HG03571 (cell line): Measurements from ENCODE around the gene CYP1B1.
"Not testable (repeated sequence)": the region's sequence is repeated elsewhere in the genome, so short reads cannot be mapped to it uniquely, and the experiment has no call there.

Source experiments
- ATAC-seq: cut with Tn5 transposase; IDR thresholded peaks from one replicate; pipeline ENCODE4 v1.9.1; 2021; ENCODE audit not compliant: unreplicated experiment

CYP1B1 gene

DNA sequence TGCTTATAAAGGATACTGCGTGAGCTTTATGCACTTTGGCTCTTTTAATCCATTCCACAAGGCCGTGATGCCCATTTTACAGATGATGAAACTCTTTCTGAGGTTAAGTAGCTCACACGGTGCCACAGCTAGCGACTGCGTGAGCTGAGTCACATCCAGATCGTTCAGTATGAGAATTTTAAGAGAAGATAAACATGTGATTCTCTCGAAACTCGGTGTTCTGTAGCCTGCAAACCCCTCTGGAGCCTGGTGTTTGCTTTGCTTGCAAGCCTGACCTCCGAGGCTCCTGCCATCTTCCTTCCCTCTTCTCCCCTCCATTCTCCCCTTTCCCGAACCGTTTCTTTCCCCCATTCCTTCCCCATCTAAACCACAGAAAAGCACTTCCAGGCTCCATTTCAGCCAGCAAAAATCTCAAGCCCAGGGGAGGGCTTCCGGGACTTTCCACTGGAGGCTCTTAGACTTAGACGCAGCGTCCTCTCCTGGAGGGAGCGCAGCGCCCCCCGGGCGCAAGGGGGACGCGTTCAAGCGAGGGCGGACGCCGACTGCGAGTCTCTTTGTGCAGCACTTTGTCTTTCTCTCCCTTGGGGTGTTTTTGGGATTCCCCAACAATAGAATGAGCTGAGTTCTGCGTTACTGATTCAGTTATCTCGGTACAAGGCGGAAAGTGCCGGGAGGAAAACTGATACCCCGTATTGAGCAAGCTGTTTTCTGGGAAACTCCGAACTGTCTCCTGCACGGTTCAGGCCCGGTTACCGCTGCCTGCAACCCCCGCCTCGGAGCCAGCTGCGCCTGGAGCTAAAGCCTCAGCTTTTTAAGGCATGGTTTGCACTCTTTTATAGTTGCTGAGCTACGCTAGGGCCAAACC, 38.0 kb downstream of the CYP1B1 start:
- peak; percentile 84 for ATAC-seq

DNA sequence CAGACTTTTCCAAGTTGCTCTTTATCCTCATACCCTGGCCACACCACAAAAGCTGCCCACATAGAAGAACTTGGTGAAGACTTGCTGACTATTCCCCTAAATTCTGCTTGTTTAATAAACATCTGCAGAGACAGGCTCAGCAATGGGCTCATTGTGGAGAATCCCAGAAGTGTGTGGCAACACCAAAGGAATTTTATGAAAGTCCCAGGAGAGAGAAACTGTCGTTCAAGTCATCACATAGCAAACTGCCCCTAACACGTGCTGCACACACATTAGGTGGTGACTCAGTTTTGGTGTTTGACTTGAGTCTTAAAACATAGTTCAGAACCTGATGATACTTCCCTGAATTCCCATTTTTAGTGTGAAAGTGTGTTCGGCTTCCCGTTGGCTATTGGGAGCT, 38.6 kb downstream of the CYP1B1 start:
- ATAC-seq, result no peak

DNA sequence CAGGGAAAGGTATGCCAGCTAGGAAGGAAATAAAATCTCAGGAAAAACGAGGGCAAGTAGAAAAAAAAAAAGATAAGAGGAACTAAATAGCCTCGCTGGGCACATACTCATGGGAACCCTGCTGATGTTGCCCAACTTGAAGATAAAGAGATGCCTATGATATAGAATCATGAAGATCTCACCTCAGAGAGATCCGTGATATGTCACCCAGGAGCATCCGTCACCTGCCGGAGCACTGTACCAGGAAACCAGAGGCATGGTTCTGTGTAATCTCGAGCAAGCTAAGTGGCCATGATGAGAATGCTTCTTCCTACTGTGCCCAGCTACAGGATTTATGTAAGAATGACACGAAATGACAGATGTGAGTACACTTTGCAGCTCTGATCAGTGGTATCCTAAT, 40.0 kb downstream of the CYP1B1 start:
- ATAC-seq, result no peak

DNA sequence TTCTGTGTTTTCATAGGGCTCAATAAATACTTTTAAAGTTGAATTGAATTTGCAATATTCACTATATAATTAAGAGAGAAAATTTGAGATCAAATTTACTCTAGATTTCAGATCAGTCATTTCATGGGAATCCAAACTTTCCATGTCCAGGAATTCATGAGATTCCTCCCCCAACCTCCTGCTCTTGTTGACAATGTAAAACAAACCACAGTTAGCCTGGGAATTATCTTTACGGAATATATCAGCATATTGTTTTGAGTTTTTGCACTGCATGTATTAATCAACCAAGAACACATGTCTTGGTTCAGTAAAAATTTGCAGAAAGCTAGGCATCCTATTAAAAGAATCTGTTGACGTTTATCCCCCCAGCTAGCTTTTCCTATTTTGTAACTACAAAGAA, 42.3 kb downstream of the CYP1B1 start:
- ATAC-seq, result no peak

DNA sequence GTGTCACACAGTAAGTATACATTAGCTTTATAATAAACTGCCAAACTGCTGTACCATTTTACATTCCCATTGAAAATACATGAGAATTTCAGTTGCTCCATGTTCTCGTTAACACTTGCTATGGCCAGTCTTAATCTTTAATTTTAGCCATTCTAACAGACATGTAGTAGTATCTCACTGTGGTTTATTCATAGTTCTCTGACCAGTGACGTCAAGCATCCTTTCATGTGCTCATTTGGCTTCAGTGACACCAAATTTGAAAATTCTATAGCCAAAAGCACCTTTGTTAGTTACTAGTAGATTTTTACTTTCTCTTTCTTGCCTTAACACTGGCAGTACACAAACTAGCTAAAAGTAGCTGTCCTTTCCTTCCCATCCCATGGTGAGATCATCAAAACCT, 43.0 kb downstream of the CYP1B1 start:
- ATAC-seq, result no peak

DNA sequence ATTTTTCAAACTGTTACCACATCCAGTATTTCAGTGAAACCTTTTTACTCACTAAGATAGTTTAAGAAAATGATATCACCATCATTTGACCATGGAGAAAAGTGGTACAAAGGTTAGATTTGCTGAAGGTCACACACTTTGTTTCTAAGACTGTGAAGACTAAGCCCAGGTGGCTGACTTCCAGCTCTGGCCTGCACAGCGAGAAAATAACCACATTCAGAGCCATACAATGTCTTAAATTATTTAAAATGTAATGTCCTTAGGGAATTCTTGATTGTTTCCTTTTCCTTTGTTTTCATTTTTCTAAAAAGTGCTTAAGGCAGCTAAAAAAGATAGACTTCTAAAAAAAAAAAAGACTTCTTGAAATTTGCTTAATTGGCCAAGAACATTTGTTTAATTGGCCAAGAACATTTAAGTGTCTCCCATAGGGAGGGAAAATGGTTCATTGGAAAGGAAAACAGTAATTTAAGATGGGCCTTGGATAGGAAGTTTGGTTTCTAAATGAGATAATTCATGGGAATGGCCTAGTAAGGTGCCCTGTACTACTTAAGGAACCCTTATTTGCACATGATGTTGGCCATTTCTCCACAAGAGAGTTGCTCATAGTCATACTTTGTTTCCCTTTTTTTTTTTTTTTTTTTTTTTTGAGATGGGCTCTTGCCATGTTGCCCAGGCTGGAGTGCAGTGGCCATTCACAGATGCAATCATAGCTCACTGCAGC, 45.2 kb downstream of the CYP1B1 start:
- no peak for ATAC-seq

DNA sequence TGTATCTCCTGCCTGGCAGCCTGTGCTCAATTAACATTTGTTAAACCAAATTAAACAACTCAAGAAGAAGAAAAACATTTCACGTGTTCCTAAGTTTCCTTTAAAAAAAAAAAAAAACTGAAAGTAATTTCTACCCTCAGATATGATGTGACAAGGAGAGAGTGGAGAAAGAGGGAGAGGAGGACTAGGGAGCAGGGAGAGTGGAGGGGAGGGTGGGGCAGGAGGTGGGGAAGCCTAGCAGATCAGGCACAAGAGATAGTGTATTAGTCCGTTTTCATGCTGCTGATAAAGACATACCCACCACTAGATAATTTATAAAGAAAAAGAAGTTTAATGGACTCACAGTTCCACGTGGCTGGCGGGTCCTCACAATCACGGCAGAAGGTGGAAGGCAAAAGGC, 46.4 kb downstream of the CYP1B1 start:
- ATAC-seq, result no peak

DNA sequence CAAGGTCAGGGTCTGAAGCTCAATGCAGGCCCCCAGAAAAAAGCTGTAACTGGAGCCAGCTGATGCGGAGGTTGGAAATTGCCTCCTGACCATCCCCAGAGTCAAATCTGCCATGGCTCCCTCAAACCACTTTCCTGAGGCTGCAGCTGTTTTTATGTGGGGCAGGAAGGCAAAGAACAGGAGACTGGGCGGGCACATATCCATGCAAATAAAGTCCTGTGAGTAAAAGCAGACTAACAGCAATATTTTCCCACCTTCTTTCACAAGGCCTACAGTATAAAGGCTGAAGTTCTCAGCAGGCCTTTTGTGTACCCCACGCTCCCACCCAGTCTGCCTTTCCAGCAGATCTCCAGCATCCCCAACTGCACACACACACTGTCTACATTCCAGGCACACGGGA, 47.1 kb downstream of the CYP1B1 start:
- ATAC-seq, result no peak

DNA sequence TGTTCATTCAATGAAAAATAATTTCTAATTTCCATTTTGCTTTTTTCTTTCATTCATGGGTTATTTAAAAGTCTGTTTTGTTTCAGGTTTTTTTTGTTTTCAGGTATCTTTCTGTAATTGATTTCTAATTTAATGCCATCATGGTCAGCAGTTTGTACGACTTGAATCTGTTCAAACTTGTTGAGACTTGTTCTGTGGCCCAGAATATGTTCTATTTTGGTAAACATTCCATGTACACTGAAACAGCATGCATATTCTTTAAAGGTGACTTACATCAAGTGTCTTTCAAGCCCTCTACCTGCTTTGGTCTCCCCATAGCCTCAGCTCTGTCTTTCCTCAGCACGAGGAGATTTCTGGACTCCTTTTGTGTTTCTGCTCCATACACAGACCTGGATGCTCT, 49.1 kb downstream of the CYP1B1 start:
- ATAC-seq, result no peak

DNA sequence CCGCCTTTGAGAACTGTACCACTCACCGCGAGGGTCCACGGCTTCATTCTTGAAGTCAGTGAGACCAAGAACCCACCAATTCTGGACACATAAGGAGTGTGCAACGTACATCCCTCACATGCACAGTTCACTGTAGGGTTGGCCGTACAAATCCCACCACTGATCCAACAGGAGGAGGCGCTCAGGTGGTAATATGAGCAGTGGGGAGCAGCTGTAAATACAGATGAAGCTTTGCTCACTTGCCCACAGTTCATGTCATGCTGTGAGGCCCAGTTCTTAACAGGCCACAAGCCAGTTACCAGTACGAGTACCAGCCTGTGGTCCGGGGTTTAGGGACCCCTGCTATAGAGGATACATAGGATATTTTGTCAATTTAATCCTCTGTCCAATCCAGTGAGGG, 54.4 kb downstream of the CYP1B1 start:
- no peak for ATAC-seq

DNA sequence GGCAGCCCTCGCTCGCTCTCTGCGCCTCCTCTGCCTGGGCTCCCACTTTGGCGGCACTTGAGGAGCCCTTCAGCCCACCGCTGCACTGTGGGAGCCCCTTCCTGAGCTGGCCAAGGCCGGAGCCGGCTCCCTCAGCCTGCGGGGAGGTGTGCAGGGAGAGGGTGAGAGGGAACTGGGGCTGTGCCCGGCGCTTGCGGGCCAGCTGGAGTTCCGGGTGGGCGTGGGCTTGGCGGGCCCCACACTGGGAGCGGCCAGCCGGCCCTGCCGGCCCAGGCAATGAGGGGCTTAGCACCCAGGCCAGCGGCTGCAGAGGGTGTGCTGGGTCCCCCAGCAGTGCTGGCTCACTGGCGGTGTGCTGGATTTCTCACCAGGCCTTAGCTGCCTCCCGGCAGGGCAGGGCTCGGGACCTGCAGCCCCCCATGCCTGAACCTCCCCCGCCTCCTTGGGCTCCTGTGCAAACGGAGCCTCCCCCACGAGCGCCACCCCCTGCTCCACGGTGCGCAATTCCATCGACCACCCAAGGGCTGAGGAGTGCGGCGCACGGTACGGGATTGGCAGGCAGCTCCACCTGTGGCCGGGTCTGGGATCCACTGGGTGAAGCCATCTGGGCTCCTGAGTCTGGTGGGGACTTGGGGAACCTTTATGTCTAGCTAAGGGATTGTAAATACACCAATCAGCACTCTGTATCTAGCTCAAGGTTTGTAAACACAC, 55.4 kb downstream of the CYP1B1 start:
- ATAC-seq, result not testable (repeated sequence)

DNA sequence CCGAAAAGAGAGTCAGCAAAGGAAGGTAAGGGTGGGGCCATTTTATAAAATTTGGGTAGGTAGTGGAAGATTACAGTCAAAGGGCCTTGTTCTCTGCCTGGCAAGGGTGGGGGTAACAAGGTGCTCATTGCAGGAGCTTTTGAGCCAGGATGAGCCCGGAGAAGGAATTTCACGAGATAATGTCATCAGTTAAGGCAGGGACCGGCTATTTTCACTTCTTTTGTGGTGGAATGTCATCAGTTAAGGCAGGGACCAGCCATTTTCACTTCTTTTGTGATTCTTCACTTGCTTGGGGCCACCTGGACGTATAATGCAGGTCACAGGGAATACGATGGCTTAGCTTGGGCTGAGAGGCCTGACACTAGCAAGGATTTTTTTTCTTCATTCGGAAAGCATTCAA, 58.1 kb downstream of the CYP1B1 start:
- no peak for ATAC-seq
